Fibroblast of lung (primary cell): Measurements from ENCODE around the gene ACOT2.

ENCODE experiments used
- EZH2 ChIP-seq: IDR thresholded peaks from 2 replicates; pipeline ENCODE4 v1.5.1; 2012; ENCODE audit warnings: low read length, control low read depth, mild to moderate bottlenecking; ENCODE audit errors: missing control alignments
- TF ChIP-seq, protein P1 (sequence below), 2 donors: IDR thresholded peaks in 1 of 2; conservative IDR thresholded peaks in 1 of 2; 1 replicate in 1 of 2; 2 replicates in 1 of 2; pipeline ENCODE4 v1.5.1; 2011 to 2012; ENCODE audit warnings: low read length in 2 of 2, control low read depth in 1 of 2, inconsistent platforms in 1 of 2, low read depth in 1 of 2, mild to moderate bottlenecking in 1 of 2

DNA sequence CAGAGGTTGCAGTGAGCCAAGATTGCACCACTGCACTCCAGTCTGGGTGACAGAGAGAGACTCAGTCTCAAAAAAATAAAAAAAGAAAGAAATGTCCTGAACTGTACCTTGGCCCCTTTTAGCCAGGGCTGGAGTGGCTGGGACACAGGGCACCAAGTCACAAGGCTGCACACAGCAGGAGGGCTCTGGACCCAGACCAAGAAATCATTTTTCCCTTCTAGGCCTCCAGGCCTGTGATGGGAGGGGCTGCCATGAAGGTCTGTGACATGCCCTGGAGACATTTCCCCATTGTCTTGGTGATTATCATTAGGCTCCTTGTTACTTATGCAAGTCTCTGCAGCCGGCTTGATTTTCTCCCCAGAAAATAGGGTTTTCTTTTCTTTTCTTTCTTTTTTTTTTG is 38.2 kb downstream of the ACOT2 start:
- TF ChIP-seq, protein P1, sequence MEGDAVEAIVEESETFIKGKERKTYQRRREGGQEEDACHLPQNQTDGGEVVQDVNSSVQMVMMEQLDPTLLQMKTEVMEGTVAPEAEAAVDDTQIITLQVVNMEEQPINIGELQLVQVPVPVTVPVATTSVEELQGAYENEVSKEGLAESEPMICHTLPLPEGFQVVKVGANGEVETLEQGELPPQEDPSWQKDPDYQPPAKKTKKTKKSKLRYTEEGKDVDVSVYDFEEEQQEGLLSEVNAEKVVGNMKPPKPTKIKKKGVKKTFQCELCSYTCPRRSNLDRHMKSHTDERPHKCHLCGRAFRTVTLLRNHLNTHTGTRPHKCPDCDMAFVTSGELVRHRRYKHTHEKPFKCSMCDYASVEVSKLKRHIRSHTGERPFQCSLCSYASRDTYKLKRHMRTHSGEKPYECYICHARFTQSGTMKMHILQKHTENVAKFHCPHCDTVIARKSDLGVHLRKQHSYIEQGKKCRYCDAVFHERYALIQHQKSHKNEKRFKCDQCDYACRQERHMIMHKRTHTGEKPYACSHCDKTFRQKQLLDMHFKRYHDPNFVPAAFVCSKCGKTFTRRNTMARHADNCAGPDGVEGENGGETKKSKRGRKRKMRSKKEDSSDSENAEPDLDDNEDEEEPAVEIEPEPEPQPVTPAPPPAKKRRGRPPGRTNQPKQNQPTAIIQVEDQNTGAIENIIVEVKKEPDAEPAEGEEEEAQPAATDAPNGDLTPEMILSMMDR (conservative IDR thresholded peaks at IDR 0.05 in 1 of 2, IDR thresholded peaks at IDR 0.05 in 1 of 2; ENCODE audit: low read depth in 1 of 2, low read length in 2 of 2), result no peak
- TF ChIP-seq EZH2, result no peak
